ENCODE results near the gene CCDC92B. TPM values are rescaled to one million over a fixed set of nuclear protein-coding genes. Genes with fewer than 3 reads are reported as not detected.

Gene CCDC92B
- total RNA-seq, 2 donors from 2014 or later: not detected

Other genes starting within 250 kb of the CCDC92B start
- 10 to 100 TPM; 29.7 to 53.8 TPM for gene METTL16, start 237.8 kb downstream of the CCDC92B start, total RNA-seq
- gene PAFAH1B1, start 156.0 kb downstream of the CCDC92B start, total RNA-seq: 100 to 1,000 TPM; 192 to 217 TPM
- 100 to 1,000 TPM in 1 of 2 donors, 10 to 100 TPM in 1; 65.7 to 195 TPM for gene CLUH, start 37.9 kb downstream of the CCDC92B start, total RNA-seq
- gene RAP1GAP2, start 46.8 kb upstream of the CCDC92B start, total RNA-seq: 10 to 100 TPM in 1 of 2 donors, 1 to 10 TPM in 1; 7.7 to 14.5 TPM